GM12874 (cell line): Measurements from ENCODE around the gene LRRC8E.

Source experiments
- TF ChIP-seq, protein P1 (sequence below): IDR thresholded peaks from 2 replicates; pipeline ENCODE4 v1.5.1; 2011; ENCODE audit warnings: low read depth, mild to moderate bottlenecking, control low read depth, low read length, moderate library complexity; ENCODE audit not compliant: insufficient read depth

Gene LRRC8E

DNA sequence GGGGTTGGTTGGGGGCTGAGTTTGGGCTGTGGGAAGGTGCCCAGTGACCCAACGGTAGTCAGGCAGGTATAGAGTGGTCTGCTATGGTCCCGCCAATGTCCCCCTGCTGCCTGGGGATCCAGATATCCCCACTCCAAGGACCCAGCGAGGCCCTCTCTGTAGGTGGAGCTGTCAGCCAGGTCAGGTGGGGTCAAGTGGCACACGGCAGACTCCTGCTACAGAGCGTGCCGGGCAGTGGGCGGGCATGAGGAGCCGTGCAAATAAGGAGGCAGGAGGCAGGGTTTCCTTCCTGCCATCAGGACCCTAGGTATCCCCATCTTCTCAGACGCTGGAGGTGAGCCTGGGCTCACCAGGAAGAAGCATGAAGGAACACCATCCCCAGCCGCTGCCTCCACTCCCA lies 43.4 kb upstream of the LRRC8E start:
- TF ChIP-seq, protein P1, sequence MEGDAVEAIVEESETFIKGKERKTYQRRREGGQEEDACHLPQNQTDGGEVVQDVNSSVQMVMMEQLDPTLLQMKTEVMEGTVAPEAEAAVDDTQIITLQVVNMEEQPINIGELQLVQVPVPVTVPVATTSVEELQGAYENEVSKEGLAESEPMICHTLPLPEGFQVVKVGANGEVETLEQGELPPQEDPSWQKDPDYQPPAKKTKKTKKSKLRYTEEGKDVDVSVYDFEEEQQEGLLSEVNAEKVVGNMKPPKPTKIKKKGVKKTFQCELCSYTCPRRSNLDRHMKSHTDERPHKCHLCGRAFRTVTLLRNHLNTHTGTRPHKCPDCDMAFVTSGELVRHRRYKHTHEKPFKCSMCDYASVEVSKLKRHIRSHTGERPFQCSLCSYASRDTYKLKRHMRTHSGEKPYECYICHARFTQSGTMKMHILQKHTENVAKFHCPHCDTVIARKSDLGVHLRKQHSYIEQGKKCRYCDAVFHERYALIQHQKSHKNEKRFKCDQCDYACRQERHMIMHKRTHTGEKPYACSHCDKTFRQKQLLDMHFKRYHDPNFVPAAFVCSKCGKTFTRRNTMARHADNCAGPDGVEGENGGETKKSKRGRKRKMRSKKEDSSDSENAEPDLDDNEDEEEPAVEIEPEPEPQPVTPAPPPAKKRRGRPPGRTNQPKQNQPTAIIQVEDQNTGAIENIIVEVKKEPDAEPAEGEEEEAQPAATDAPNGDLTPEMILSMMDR = no peak

DNA sequence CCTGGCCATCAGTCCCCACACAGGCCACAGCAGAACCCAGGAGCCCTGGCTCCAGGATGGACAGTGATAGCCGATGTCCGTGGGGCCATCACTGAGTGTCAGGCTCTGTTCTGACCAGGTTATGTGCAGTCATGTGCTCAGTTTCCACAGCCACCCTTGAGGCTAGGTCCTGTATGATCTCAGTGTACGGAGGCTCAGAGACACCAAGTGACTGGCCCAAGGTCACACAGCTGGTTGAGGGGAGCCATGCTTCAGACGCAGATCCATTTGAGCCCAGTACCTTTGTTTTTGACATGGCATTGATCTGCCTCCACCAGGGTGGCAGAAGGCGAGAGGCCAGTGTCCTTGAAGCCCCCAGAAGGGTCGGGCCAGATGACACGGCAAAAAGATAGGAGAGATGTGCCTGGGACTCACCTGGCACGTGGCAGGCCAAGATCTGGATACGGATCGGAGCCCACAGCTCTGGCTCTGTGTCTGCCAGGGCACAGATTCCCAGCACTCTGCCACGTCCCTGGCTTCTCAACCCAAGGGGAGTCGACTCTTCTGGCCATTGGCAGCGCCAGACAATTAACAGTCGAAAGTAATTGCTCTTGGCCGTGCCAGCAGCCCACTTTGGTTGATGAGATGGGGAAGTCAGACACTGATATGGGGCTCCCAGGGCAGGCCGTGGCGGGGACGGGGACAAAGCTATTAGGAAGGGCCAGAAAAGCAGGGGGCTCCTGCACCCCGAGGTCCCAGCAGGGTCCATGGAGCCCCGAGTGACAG lies 42.7 kb upstream of the LRRC8E start:
- TF ChIP-seq, protein P1 = no peak

DNA sequence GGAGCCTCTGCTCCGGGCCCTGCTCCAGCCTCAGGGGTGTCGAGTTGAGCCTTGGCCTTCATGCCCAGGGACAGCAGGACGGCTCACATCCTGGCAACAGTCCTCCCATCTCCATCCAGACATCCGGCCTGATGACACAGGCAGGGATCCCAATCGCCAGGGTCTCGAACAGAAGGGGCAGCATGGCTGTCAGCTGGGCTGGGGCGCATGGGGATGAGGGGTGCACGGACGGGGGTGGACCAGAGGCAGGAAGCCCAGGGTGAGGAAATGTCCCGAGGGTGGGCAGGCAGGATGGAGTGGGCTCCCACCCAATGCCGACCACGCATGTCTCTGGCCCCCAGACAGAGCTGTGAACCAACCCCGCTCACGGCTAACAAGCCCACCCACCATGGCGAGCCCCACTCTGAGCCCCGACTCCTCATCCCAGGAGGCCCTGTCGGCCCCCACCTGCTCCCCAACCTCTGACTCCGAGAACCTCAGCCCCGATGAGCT lies 42.1 kb upstream of the LRRC8E start:
- TF ChIP-seq, protein P1 = no peak

DNA sequence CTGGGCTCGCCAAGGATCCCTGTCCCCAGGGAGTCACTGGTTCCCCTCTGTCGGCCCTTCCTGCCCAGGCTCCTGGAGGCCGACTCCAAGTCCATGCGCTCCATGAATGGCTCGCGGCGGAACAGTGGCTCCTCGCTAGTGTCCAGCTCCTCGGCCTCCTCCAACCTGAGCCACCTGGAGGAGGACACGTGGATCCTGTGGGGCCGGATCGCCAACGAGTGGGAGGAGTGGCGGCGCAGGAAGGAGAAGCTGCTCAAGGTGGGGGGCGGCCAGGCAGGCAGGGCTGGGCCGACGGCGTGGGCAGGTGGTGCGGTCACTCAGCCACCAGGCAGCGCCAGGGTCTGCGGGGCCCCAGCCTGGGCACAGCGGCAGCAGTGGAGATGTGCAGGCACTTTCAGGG lies 40.6 kb upstream of the LRRC8E start:
- TF ChIP-seq, protein P1 = no peak

DNA sequence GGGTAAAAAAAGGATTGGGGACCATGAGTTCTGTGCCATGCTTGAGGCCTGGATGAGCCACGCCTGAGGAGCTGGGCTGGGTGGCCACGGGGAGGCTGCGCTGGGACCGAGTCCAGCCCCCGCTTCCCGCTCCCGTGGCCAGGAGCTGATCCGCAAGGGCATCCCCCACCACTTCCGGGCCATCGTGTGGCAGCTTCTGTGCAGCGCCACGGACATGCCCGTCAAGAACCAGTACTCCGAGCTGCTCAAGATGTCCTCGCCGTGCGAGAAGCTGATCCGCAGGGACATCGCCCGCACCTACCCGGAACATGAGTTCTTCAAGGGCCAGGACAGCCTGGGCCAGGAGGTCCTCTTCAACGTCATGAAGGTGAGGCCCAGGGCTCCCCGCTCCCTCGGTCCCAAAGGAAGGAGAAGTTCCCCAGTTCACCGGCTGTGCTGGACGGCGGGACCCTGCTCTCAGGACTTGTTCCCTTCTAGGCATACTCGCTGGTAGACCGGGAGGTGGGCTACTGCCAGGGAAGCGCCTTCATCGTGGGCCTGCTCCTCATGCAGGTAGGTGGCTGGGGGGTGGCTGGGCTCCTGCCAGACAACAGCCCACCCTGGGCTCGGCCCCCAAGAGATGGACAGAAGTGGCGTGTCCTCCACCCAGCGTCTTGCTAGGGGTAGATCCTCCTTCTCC lies 39.4 kb upstream of the LRRC8E start:
- TF ChIP-seq, protein P1 = no peak

DNA sequence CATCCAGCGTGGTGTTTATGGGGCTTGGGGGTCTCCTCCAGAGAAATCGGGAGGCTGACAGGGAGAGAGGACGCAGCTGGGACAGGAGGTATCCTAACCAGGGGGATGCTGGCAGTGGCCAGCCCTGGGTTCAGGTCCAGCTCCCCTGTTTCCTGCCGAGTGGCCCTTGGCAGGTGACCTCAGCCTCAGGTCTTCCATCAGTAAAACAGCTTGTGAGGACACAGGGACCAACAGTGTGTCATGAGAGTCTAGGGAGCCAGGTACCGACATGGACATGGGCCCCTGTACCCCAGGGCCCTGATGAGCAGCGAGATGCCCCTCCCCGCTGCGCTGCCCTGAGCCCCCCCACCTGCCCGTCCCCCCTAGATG lies 38.7 kb upstream of the LRRC8E start:
- TF ChIP-seq, protein P1 = no peak

DNA sequence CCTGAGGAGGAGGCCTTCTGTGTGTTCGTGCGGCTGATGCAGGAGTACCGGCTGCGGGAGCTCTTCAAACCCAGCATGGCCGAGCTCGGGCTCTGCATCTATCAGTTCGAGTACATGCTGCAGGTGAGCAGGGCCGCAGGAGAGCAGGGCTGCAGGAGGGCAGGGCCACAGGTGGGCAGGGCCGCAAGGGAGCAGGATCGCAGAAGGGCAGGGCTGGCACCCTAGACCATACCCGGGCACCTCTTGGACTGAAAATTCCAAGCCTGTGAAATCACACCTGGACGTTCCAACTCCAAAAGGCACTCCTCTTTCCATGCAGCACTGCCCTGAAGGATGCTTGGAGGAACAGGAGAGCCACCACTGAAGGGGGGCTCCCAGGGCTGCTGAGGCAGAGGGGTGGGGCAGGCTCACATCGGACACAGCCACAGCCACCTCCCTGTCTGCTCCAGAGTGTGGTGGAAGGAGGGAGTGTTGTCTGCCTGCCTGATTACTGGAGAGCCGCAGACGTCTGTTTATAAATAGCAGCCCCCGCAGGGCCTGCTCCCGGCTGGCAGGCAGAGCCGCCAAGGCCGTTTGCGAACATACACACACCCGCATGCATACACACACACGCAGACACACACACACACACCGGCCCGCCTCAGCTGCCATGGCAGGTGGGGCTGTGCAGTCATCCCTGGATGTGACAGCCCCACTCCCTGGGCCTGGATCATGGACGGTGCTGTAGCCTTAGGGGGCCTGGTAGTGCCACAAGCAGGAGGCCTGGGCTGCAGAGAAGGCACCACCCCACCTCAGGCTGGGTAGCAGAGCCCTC lies 38.1 kb upstream of the LRRC8E start:
- TF ChIP-seq, protein P1 = no peak
